ENCODE measurements around the gene MACROD1. TPM values are rescaled to one million over a fixed set of nuclear protein-coding genes. Genes with fewer than 3 reads are reported as not detected.

Gene MACROD1
- total and polyA plus RNA-seq, 9 donors, result 21.1 to 50.2 (median 32.2) TPM

DNA sequence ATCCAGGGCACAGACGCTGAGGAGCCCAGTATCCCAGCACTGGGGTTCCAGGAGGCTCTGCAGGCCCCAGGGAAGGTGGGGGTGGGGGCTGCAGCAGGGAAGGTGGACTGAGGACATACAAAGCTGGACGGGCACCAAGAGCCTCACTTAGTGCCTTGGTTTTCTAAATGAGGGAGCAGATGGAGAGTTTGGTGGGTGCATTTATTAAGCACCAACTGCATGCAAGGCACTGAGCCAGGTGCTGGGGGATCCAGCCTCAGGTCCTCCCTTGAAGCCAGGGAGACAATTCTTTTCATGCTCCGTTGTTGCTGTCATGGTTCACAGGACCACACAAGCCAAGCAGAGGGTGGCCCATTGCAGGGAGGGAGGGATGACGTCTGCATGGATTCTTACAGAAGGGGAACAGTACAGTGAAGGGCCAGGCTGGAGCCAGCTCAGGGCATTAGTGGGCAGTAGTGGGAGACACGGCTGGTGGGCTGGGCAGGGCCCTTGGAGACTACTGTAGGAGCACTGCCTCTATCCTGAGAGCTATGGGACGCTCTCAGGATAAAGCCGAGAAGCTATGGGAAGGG is 65.0 kb downstream of the MACROD1 start:
- Histone ChIP-seq H3K36me3 (no peaks in the 10 kb centered on the region), H3K9me3 (no peaks in the 10 kb centered on the region), H3K27ac (no peak overlapping the region), H3K4me1 (ENCODE audit: insufficient read depth) (peaks cover 10% of the 10 kb centered on the region), H3K27me3 (no peaks in the 10 kb centered on the region), H3K4me3 (no peak overlapping the region)
- TF ChIP-seq, protein P1, sequence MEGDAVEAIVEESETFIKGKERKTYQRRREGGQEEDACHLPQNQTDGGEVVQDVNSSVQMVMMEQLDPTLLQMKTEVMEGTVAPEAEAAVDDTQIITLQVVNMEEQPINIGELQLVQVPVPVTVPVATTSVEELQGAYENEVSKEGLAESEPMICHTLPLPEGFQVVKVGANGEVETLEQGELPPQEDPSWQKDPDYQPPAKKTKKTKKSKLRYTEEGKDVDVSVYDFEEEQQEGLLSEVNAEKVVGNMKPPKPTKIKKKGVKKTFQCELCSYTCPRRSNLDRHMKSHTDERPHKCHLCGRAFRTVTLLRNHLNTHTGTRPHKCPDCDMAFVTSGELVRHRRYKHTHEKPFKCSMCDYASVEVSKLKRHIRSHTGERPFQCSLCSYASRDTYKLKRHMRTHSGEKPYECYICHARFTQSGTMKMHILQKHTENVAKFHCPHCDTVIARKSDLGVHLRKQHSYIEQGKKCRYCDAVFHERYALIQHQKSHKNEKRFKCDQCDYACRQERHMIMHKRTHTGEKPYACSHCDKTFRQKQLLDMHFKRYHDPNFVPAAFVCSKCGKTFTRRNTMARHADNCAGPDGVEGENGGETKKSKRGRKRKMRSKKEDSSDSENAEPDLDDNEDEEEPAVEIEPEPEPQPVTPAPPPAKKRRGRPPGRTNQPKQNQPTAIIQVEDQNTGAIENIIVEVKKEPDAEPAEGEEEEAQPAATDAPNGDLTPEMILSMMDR (IDR thresholded peaks at IDR 0.05), result no peak
- TF ChIP-seq EP300 (IDR thresholded peaks at IDR 0.05), result no peak
- no peak for TF ChIP-seq POLR2A (IDR thresholded peaks at IDR 0.05)
- DNase-seq, result no peak
- intact Hi-C loops (cut with DNase I), result no loop called here
- 72 to 79% (median 73%) methylated on average over 7 of the region's 7 CpGs for WGBS, 3 donors

DNA sequence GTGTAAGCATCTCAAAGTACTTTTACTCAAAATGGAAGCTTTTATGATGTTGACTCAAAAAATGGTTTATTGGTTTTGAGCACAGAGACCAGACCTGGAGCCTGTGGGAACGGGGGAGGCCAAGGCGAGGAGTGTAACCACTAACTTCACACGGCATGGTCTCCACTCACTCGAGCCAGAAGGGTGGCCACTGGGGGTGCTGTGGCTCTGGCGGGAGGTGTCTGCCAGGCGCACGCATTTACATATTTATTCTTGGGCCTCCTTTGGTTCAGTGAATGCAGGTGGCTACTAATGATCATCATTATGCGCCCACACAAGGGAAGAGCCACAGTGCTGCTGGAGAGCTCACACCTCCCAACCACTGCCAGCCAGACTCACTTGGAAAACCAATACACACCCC is 65.6 kb downstream of the MACROD1 start:
- intact Hi-C loops (cut with DNase I), result no loop called here
- WGBS, 3 donors, result 85 to 87% (median 86%) methylated on average over 8 of the region's 8 CpGs
- no peaks in the 10 kb centered on the region for H3K9me3 ChIP-seq
- no peak overlapping the region for H3K27ac ChIP-seq
- peaks cover 10% of the 10 kb centered on the region for H3K4me1 ChIP-seq (ENCODE audit: insufficient read depth)
- no peaks in the 10 kb centered on the region for H3K36me3 ChIP-seq
- no peak for DNase-seq
- TF ChIP-seq POLR2A (IDR thresholded peaks at IDR 0.05), result no peak
- TF ChIP-seq EP300 (IDR thresholded peaks at IDR 0.05), result no peak
- TF ChIP-seq, protein P1 (IDR thresholded peaks at IDR 0.05), result no peak
- no peaks in the 10 kb centered on the region for H3K27me3 ChIP-seq
- H3K4me3 ChIP-seq, result no peak overlapping the region

DNA sequence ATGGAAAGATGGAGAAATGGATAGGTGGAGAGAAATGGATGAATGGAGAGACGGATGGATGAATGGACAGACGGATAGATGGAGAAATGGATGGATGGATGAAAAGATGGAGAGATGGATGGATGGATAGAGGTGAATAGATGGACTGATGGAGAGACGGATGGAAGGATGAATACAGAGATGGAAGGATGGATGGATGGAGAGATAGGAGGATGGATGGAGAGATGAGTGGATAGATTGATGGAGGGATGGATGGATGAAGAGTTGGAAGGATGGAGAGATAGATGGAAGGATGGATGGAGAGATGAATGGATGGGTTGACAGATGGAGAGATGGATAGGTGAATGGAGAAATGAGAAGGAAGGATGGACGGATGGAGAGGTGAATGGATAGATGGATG is 66.5 kb downstream of the MACROD1 start:
- Histone ChIP-seq H3K27me3 (no peaks in the 10 kb centered on the region), H3K36me3 (no peaks in the 10 kb centered on the region), H3K4me1 (ENCODE audit: insufficient read depth) (peaks cover 12% of the 10 kb centered on the region), H3K9me3 (no peaks in the 10 kb centered on the region), H3K4me3 (no peak overlapping the region), H3K27ac (no peak overlapping the region)
- 73 to 97% (median 95%) methylated on average over 4 of the region's 4 CpGs for WGBS, 3 donors
- no peak for TF ChIP-seq POLR2A (IDR thresholded peaks at IDR 0.05)
- TF ChIP-seq, protein P1 (IDR thresholded peaks at IDR 0.05), result no peak
- TF ChIP-seq EP300 (IDR thresholded peaks at IDR 0.05), result no peak
- intact Hi-C loops (cut with DNase I), result no loop called here
- DNase-seq, result no peak

DNA sequence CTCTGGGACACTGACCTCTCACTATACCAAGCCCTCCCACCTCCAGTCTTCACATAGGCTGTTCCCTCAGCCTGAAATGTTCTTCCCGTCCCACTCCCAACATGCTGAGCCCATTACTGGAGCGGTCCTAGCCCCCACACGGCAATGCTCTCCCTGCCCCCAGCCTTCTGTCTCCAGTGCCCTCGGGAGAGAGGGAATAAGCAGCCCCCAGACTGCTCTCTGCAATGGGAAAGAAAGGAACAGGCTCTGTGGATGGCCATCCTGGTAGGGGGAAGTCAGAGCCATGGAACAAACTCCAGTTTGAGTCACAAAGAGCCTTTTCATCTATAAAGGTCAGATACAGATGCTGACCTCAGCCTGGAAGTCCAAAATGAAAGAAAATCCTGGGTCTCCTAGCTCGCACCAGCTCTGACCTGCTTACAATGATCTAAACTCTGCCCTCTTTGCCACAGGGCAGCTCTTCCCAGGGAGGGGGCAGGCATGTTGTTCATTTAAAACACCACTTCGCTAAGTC is 67.5 kb downstream of the MACROD1 start:
- H3K27me3 ChIP-seq, result no peaks in the 10 kb centered on the region
- H3K27ac ChIP-seq, result no peak overlapping the region
- no peaks in the 10 kb centered on the region for H3K36me3 ChIP-seq
- DNase-seq, result no peak
- intact Hi-C loops (cut with DNase I), result no loop called here
- peaks cover 16% of the 10 kb centered on the region for H3K4me1 ChIP-seq (ENCODE audit: insufficient read depth)
- TF ChIP-seq EP300 (IDR thresholded peaks at IDR 0.05) (no peak), POLR2A (IDR thresholded peaks at IDR 0.05) (no peak)
- TF ChIP-seq, protein P1 (IDR thresholded peaks at IDR 0.05), result no peak
- H3K9me3 ChIP-seq, result no peaks in the 10 kb centered on the region
- 76 to 90% (median 83%) methylated on average over 6 of the region's 6 CpGs for WGBS, 3 donors
- H3K4me3 ChIP-seq, result no peak overlapping the region
